ENCODE data around the gene RASGRP3. TPM values are rescaled to one million over a fixed set of nuclear protein-coding genes. Genes with fewer than 3 reads are reported as not detected.

RASGRP3 gene
- polyA plus RNA-seq, 1 of the 3 experiments (the other 2 are of a cell fraction) = 72.5 TPM

GRCh38 chr2:33444967-33445366 is 31.5 kb upstream of the RASGRP3 start:
- CTCF ChIA-PET = interaction anchor here (1.3 kb wide), 1 partner anchor 139 kb away, joined by 3 read pairs; no protein-coding TSS in a partner anchor
- H3K27me3 ChIP-seq (ENCODE audit: insufficient read depth) = no peaks in the 10 kb centered on the region
- H2AFZ ChIP-seq (ENCODE audit: low read depth) = peak overlapping the region; percentile 5; the same call in 1 of the 2 replicates
- no peaks in the 10 kb centered on the region for H4K20me1 ChIP-seq (ENCODE audit: insufficient read depth)
- H3K27ac ChIP-seq (ENCODE audit: low read depth in 2 of 2, low read length in 1 of 2) = no peak overlapping the region
- H3K9ac ChIP-seq = no peak overlapping the region
- H3K9me2 ChIP-seq = no peaks in the 10 kb centered on the region
- TF ChIP-seq CTCF (IDR thresholded peaks at IDR 0.05) (no peak), NRF1 (IDR thresholded peaks at IDR 0.05; ENCODE audit: low read depth, low read length) (no peak), EZH2phosphoT487 (IDR thresholded peaks at IDR 0.05; ENCODE audit: borderline replicate concordance, low read depth) (no peak), REST (IDR thresholded peaks at IDR 0.05; ENCODE audit: low read depth, low read length) (no peak), IRF3 (IDR thresholded peaks at IDR 0.05; ENCODE audit: low read depth, low read length) (no peak), POLR2AphosphoS5 (IDR thresholded peaks at IDR 0.05; ENCODE audit: low read depth, low read length) (no peak), GABPA (IDR thresholded peaks at IDR 0.05; ENCODE audit: low read depth) (no peak), ZBTB33 (IDR thresholded peaks at IDR 0.05; ENCODE audit: borderline replicate concordance, low read depth) (no peak), RXRA (IDR thresholded peaks at IDR 0.05; ENCODE audit: borderline replicate concordance, low read depth) (no peak), TEAD4 (IDR thresholded peaks at IDR 0.05; ENCODE audit: borderline replicate concordance, insufficient read depth) (no peak), FOXJ3 (CRISPR knock-in tag; IDR thresholded peaks at IDR 0.05) (no peak), MAX (IDR thresholded peaks at IDR 0.05; ENCODE audit: low read depth) (no peak), ELF1 (IDR thresholded peaks at IDR 0.05) (no peak)
- 33% methylated on average over 2 of the region's 2 CpGs for WGBS (ENCODE audit: low lambda C conversion rate)
- H3K4me1 ChIP-seq (ENCODE audit: control insufficient read depth in 1 of 2, insufficient read depth in 2 of 2, low read depth in 1 of 2, low read length in 1 of 2) = no peaks in the 10 kb centered on the region
- H3F3A ChIP-seq (replicated peaks; ENCODE audit: insufficient read depth) = peaks cover 7% of the 10 kb centered on the region
- no peak overlapping the region for H3K4me3 ChIP-seq (ENCODE audit: low read depth in 2 of 2, low read length in 1 of 2)
- no peaks in the 10 kb centered on the region for H3K9me3 ChIP-seq
- H3K36me3 ChIP-seq (replicated peaks in 1 of 2; ENCODE audit: control insufficient read depth in 1 of 2, insufficient read depth in 2 of 2, low read length in 1 of 2) = no peaks in the 10 kb centered on the region
- H3K4me2 ChIP-seq = no peak overlapping the region
- H3K79me2 ChIP-seq (ENCODE audit: insufficient read depth) = peaks cover under 1% of the 10 kb centered on the region; the same call in 1 of the 2 replicates
- no peak for DNase-seq
- POLR2A ChIA-PET = no interaction called here

Measured in SK-N-SH (cell line).